Heart left ventricle (tissue), 13 donors: Measurements from ENCODE around the gene SPP2.

Experiments
- CTCF ChIP-seq, 12 donors: fragments of 200-600 bp; sonication (generic) in 4 of 12; IDR thresholded peaks; one replicate each; pipeline versions ENCODE4 v1.5.0 to v1.8.0; 2018 to 2022; ENCODE audit warnings: antibody characterized with exemption in 12 of 12, mild to moderate bottlenecking in 5 of 12
- POLR2A ChIP-seq, 2 donors: fragments of 450-650 bp; IDR thresholded peaks; one replicate each; pipeline ENCODE4 v1.6.1; 2017; ENCODE audit warnings: antibody characterized with exemption in 2 of 2, mild to moderate bottlenecking in 2 of 2, moderate library complexity in 2 of 2
- donor health status: ischemic (EF 13 %, LVEDD 7.1; RV severe dilation, severe dysfunction).
- donor health status: DM: no; HTN: yes; CAD: no.
- donor health status: DM: no; HTN: no; CAD: no.
- donor health status: ischemic (EF 25% LVEDD 6.9; RV normal size, moderate dysfunction).
- donor health status: ischemic (EF 25% LVEDD 5.7; RV mildly dilated, moderate dysfunction).
- donor health status: ischemic (EF 35%, LVEDD 5.7; RV mildly dilated, moderate dysfunction).
- donor health status: nonischemic (EF 11% LVEDD 7.7; RV severe dilation, severe dysfunction).
- donor health status: DM: yes; HTN: yes; CAD: no.
- donor health status: PGD.
- donor health status: ischemic (EF 29% LVEDD 5.4; RV normal size, mild dysfunction).
- donor health status: nonischemic (EF 23%, LVEDD 6.1; RV moderate dilation, normal function).

- TF ChIP-seq CTCF (IDR thresholded peaks at IDR 0.05) (no peak), POLR2A (IDR thresholded peaks at IDR 0.05) (no peak)
Measured at GRCh38 chr2:234025891-234026401, 24.6 kb upstream of the SPP2 start.
